ENCODE measurements around the gene KLF4. TPM values are rescaled to one million over a fixed set of nuclear protein-coding genes. Genes with fewer than 3 reads are reported as not detected.
A peak's percentile ranks its signal among the peaks of the same experiment; 100 is the strongest.

KLF4 gene
- total RNA-seq, 1 experiment from 2014 or later: 53.9 TPM

DNA sequence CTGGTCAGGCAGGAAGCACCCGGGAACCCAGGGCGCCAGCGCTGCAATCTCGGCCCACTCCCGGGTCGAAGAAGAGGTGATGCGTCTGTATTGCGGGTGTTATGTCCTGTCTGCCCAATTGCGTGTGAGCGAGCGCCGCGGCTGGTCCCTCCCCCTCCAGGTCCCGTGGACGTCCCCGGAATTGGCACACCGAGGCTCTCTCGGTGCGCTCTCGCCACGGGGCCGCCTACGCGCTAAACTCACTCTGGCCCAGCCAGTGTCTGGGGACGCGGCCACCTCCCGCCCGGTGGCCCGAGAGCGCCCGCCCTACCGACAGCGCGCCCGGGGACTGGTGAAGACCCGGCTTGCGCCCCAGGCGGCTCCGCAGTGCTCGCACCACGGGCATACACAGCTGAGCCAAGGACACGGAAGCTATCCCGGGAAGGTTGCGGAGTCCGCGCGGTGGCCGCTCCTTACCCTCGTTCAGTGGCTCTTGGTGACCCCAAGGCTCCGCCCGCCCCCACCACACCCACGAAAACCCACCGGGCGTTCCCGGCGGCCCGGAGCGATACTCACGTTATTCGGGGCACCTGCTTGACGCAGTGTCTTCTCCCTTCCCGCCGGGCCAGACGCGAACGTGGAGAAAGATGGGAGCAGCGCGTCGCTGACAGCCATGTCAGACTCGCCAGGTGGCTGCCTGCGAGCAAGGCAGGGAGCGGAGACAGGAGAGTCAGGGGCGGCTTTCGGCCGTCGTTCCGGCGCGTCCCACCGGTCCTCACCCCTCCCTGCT lies 1.0 kb downstream of the KLF4 start:
- DNase-seq (ENCODE audit: low spot score): peak; percentile 52

DNA sequence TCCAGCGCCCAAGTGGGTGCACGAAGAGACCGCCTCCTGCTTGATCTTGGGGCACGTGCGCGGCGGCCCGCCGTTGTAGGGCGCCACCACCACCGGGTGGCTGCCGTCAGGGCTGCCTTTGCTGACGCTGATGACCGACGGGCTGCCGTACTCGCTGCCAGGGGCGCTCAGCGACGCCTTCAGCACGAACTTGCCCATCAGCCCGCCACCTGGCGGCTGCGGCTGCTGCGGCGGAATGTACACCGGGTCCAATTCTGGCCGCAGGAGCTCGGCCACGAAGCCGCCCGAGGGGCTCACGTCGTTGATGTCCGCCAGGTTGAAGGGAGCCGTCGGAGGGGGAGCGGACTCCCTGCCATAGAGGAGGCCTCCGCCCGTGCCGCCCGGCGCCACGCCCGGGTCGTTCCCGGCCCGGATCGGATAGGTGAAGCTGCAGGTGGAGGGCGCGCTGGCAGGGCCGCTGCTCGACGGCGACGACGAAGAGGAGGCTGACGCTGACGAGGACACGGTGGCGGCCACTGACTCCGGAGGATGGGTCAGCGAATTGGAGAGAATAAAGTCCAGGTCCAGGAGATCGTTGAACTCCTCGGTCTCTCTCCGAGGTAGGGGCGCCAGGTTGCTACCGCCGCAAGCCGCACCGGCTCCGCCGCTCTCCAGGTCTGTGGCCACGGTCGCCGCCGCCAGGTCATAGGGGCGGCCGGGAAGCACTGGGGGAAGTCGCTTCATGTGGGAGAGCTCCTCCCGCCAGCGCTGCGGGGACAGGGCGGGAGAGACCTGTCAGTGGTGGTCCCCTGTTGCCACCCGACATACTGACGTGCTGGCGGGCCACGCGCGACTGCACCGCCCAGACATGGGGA lies 1.8 kb downstream of the KLF4 start:
- DNase-seq (ENCODE audit: low spot score): peak; percentile 83

- DNase-seq (ENCODE audit: low spot score): no peak
Measured at GRCh38 chr9:107486674-107487520, 2.7 kb downstream of the KLF4 start.

GRCh38 chr9:107485458-107486043 lies 4.0 kb downstream of the KLF4 start:
- DNase-seq (ENCODE audit: low spot score): no peak

GRCh38 chr9:107484117-107484723 lies 5.3 kb downstream of the KLF4 start:
- DNase-seq (ENCODE audit: low spot score): peak; percentile 87

- DNase-seq (ENCODE audit: low spot score): no peak
Measured at GRCh38 chr9:107483666-107484065, 5.9 kb downstream of the KLF4 start.

- peak; percentile 52 for DNase-seq (ENCODE audit: low spot score)
Measured at GRCh38 chr9:107481035-107481434, 8.5 kb downstream of the KLF4 start.

- DNase-seq (ENCODE audit: low spot score): no peak
Measured at GRCh38 chr9:107480386-107480789, 9.2 kb downstream of the KLF4 start.

DNA sequence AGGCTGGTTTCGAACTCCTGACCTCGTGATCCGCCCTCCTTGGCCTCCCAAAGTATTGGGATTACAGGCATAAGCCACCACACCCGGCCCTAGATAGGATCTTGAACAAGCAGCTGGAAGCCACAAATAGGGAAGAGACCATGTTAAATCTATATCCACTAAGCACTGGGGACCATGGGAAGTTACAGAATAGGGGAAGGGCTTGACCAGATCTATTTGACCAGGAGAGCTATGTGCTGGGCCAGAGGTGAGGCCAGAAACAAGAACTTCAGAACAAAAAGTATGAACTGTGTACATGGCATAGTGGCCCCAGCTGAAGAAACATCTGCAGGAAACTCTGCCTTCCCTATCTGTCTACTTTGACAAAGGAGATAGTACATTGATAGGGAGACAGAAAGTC lies 10.8 kb downstream of the KLF4 start:
- DNase-seq (ENCODE audit: low spot score): no peak

DNA sequence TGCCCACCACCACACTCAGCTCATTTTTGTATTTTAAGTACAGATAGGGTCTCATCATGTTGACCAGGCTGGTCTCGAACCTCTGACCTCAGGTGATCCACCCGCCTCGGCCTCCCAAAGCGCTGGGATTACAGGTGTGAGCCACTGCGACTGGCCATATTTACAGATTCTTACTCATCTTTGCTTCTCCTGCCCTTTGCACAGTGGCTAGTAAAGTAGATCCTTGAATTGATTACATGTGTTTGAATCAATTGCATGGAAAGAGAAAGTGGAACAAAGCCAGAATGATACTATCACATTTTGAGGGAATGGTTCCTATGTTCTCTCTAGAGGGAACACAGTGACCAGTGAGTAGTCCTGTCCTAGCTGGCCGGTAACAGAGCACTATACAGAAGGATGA lies 15.4 kb downstream of the KLF4 start:
- no peak for DNase-seq (ENCODE audit: low spot score)

- DNase-seq (ENCODE audit: low spot score): no peak
Measured at GRCh38 chr9:107472581-107473340, 16.8 kb downstream of the KLF4 start.

DNA sequence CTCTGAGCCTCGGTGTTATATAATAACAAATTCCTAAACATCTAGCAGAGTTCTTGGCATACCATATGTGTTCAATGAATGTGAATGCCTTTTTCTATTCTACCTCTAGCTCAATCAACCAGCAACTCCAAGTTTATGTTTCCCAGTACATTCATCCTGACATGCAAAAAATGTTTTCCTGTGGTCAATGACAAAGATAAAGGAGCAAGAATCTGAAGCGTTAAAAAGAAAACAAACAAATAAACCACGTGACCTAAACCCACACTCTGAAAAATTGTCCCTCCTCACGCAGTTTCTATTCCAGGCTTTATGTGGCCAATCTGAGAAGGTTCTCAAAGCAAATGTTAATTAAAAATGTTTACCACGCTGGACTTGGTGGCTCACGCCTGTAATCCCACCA lies 18.0 kb downstream of the KLF4 start:
- no peak for DNase-seq (ENCODE audit: low spot score)

DNA sequence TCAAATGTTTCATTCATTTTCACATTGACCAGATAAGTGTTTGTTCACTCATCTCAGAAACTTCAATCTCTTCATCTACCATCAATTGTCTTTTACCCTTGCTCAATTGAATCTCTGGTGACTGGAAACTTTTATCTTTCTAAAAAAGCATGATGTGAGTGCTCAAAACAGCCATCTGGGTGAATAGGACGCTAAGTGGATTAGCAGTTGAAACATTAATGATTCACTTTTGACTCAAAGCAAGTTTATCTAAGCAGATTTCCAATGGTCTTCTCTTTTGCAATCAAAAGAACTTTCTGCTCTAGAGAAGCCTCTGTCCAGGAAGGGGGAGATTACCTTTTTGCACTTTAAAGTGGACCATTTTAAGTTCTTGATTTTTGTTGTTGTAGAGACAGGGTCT lies 22.2 kb downstream of the KLF4 start:
- no peak for DNase-seq (ENCODE audit: low spot score)

DNA sequence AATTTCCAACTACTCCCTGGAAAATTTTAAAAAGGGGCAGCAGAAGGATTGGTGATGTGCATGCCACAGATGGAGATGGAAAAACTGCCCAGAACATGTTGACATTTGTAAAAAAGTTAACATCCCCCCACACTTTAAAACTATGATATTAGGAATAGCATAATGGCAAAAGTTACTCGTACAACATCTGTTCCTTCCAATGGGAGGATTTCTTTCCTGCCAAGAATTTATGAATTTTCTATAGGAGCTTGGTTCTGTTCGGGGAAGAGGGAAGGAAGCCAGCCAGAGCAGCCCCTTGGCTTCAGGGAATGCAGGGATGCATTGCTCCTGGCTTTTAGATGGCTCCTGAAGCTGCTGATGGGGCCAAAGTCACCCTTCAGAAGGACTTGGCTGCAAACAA lies 22.7 kb downstream of the KLF4 start:
- DNase-seq (ENCODE audit: low spot score): no peak

- DNase-seq (ENCODE audit: low spot score): peak; percentile 39
Measured at GRCh38 chr9:107465467-107466451, 23.8 kb downstream of the KLF4 start.

- no peak for DNase-seq (ENCODE audit: low spot score)
Measured at GRCh38 chr9:107464516-107464915, 25.1 kb downstream of the KLF4 start.

- no peak for DNase-seq (ENCODE audit: low spot score)
Measured at GRCh38 chr9:107462691-107463090, 26.9 kb downstream of the KLF4 start.

- no peak for DNase-seq (ENCODE audit: low spot score)
Measured at GRCh38 chr9:107460153-107461023, 29.2 kb downstream of the KLF4 start.
